Liver (tissue), 3 donors: Measurements from ENCODE around the gene CD52.

Experiments
- GABPA ChIP-seq, 2 donors: IDR thresholded peaks in 1 of 2; conservative IDR thresholded peaks in 1 of 2; 2 replicates each; pipeline ENCODE4 v1.6.1; 2016; ENCODE audit warnings: antibody characterized with exemption in 2 of 2, mild to moderate bottlenecking in 1 of 2, moderate library complexity in 1 of 2
- RAD21 ChIP-seq, 2 donors: IDR thresholded peaks; 2 replicates each; pipeline ENCODE4 v1.6.1; 2016; ENCODE audit warnings: antibody characterized with exemption in 2 of 2, mild to moderate bottlenecking in 2 of 2
- SP1 ChIP-seq: IDR thresholded peaks from 2 replicates; pipeline ENCODE4 v1.6.1; 2018; ENCODE audit warnings: antibody characterized with exemption, mild to moderate bottlenecking
- TF ChIP-seq, protein P1 (sequence below): fragments of 150-350 bp; IDR thresholded peaks from 2 replicates; pipeline ENCODE4 v1.5.1; 2017; ENCODE audit warnings: improper control_type of control experiment, low read depth, low read length; ENCODE audit not compliant: missing input control
- TF ChIP-seq, protein P2 (sequence below): IDR thresholded peaks from 2 replicates; pipeline ENCODE4 v1.6.1; 2016; ENCODE audit warnings: antibody characterized with exemption, mild to moderate bottlenecking
- TF ChIP-seq, protein P3 (sequence below): IDR thresholded peaks from 2 replicates; pipeline ENCODE4 v1.6.1; 2016; ENCODE audit warnings: antibody characterized with exemption
- donor health status: healthy.
- donor health status: healthy.

DNA sequence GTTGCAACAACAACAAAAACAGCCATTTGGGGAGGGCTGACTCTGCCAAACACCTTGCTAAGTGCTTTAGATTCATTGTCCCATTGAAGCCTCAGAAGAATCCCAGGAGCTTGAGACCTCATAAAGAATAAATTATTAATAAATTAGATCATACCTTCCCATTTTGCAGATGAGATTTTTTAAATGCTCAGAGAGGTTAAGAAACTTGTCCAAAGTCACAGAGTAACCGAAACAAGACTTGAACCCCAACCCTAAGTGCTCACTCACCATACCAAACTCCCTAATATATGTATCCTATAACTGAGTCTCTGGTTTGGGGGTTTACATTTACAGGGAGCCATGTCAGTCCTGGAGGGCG is 32.6 kb downstream of the CD52 start:
- TF ChIP-seq, protein P1, sequence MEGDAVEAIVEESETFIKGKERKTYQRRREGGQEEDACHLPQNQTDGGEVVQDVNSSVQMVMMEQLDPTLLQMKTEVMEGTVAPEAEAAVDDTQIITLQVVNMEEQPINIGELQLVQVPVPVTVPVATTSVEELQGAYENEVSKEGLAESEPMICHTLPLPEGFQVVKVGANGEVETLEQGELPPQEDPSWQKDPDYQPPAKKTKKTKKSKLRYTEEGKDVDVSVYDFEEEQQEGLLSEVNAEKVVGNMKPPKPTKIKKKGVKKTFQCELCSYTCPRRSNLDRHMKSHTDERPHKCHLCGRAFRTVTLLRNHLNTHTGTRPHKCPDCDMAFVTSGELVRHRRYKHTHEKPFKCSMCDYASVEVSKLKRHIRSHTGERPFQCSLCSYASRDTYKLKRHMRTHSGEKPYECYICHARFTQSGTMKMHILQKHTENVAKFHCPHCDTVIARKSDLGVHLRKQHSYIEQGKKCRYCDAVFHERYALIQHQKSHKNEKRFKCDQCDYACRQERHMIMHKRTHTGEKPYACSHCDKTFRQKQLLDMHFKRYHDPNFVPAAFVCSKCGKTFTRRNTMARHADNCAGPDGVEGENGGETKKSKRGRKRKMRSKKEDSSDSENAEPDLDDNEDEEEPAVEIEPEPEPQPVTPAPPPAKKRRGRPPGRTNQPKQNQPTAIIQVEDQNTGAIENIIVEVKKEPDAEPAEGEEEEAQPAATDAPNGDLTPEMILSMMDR, result no peak
- TF ChIP-seq, protein P2, sequence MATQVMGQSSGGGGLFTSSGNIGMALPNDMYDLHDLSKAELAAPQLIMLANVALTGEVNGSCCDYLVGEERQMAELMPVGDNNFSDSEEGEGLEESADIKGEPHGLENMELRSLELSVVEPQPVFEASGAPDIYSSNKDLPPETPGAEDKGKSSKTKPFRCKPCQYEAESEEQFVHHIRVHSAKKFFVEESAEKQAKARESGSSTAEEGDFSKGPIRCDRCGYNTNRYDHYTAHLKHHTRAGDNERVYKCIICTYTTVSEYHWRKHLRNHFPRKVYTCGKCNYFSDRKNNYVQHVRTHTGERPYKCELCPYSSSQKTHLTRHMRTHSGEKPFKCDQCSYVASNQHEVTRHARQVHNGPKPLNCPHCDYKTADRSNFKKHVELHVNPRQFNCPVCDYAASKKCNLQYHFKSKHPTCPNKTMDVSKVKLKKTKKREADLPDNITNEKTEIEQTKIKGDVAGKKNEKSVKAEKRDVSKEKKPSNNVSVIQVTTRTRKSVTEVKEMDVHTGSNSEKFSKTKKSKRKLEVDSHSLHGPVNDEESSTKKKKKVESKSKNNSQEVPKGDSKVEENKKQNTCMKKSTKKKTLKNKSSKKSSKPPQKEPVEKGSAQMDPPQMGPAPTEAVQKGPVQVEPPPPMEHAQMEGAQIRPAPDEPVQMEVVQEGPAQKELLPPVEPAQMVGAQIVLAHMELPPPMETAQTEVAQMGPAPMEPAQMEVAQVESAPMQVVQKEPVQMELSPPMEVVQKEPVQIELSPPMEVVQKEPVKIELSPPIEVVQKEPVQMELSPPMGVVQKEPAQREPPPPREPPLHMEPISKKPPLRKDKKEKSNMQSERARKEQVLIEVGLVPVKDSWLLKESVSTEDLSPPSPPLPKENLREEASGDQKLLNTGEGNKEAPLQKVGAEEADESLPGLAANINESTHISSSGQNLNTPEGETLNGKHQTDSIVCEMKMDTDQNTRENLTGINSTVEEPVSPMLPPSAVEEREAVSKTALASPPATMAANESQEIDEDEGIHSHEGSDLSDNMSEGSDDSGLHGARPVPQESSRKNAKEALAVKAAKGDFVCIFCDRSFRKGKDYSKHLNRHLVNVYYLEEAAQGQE, result no peak
- TF ChIP-seq GABPA (IDR thresholded peaks at IDR 0.05 in 1 of 2, conservative IDR thresholded peaks at IDR 0.05 in 1 of 2) (no peak), RAD21 (IDR thresholded peaks at IDR 0.05) (no peak), SP1 (no peak)
- TF ChIP-seq, protein P3, sequence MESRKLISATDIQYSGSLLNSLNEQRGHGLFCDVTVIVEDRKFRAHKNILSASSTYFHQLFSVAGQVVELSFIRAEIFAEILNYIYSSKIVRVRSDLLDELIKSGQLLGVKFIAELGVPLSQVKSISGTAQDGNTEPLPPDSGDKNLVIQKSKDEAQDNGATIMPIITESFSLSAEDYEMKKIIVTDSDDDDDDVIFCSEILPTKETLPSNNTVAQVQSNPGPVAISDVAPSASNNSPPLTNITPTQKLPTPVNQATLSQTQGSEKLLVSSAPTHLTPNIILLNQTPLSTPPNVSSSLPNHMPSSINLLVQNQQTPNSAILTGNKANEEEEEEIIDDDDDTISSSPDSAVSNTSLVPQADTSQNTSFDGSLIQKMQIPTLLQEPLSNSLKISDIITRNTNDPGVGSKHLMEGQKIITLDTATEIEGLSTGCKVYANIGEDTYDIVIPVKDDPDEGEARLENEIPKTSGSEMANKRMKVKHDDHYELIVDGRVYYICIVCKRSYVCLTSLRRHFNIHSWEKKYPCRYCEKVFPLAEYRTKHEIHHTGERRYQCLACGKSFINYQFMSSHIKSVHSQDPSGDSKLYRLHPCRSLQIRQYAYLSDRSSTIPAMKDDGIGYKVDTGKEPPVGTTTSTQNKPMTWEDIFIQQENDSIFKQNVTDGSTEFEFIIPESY, result no peak
